ENCODE measurements around the gene IRF2.

The IRF2 gene

GRCh38 chr4:184409502-184409901 lies 64.8 kb downstream of the IRF2 start:
- no peak for DNase-seq (ENCODE audit: low spot score)

- no peak for DNase-seq (ENCODE audit: low spot score)
Observed at GRCh38 chr4:184408684-184409081, 65.7 kb downstream of the IRF2 start.

DNA sequence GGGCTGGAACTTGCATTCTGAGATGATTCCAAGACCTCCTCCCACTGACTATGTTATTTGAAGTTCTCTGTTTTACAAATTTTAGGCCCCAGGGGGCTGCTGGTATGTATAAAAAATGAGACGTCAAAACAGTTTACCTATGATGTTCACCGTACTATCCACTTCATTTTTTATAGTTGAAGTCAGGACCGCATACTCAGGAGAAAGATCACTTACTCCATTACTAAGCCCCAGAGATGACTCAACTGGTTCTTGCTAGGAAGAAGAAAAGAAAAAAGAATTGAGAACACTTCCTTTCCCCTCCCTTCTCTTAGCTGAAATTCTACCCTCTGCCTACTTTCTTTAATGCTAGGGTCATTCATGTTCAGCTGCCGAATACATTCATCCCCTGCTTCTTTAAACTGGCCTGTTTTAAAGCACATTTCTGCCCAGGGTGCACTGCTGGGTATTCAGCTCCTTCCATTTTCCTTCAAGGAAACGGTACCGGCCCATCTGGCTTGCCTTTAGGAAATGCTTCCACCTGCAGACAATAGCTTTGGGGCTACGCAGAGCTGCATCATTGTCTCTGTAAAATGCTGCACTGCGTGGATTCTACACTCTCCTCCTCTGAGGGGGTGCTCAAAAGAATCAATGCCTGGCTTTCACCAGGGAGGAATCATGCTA lies 66.2 kb downstream of the IRF2 start:
- DNase-seq (ENCODE audit: low spot score), result no peak

GRCh38 chr4:184406958-184407391 lies 67.4 kb downstream of the IRF2 start:
- DNase-seq (ENCODE audit: low spot score), result no peak

- no peak for DNase-seq (ENCODE audit: low spot score)
Observed at GRCh38 chr4:184404047-184404446, 70.3 kb downstream of the IRF2 start.

DNA sequence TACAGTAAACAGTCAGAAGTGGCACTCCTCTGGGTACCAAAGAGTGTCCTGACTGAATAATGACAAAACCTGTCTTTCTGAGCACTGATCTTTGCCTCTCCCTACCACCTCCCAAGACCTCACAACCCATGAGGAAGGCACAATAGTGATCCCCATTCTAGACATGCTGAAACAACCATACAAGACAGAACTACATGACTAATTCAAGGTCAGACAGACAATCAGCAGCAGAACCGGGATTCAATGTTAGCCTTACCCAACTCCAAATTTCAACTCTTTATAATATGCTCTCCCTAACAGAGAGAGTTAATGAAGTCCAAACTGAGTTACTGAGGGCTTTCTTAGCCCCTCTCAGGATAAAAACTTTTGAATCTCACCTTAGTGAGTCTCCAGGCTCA lies 71.0 kb downstream of the IRF2 start:
- no peak for DNase-seq (ENCODE audit: low spot score)

- no peak for DNase-seq (ENCODE audit: low spot score)
Observed at GRCh38 chr4:184402740-184403383, 71.5 kb downstream of the IRF2 start.

DNA sequence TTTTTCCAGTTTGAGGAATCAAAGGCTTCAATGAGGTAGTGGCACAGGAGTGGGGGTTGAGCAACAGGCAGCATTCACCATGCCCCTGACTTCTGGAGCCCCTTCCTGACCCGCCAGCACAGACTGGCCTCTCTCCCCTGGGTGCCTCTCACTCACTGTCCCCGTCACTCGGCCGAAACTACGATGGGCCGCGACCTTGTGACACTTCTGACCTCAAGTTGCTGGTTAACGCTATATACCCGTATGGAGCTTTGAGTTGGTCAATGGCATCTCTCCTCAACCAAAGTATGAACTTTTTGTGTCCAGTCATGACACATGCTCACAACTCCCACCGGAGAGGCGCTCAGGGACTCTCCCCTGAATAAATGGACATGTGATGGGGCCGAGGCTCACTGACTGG lies 72.1 kb downstream of the IRF2 start:
- DNase-seq (ENCODE audit: low spot score), result no peak

- DNase-seq (ENCODE audit: low spot score), result no peak
Observed at GRCh38 chr4:184401397-184402171, 72.8 kb downstream of the IRF2 start.

DNA sequence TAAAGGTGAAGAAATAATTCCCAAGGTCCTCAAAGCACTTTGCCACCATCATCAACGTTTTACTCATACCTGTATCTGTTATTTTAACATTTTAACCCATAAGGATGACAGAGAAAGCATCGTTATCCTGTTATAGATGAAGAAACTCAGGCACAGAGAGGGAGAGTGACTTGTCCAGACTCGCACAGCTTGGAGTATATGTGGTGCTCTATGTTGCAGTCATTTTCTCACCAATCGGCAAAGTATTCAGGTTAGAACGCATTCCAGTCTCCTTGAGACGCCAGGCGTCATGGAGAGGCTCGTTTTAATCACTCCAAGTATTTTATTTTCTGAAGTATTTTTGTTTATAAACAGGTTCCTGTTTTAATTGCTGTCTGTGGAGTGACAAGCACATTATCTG lies 73.5 kb downstream of the IRF2 start:
- DNase-seq (ENCODE audit: low spot score), result no peak

GRCh38 chr4:184400375-184400870 lies 73.9 kb downstream of the IRF2 start:
- no peak for DNase-seq (ENCODE audit: low spot score)

- DNase-seq (ENCODE audit: low spot score), result no peak
Observed at GRCh38 chr4:184399512-184399908, 74.8 kb downstream of the IRF2 start.

DNA sequence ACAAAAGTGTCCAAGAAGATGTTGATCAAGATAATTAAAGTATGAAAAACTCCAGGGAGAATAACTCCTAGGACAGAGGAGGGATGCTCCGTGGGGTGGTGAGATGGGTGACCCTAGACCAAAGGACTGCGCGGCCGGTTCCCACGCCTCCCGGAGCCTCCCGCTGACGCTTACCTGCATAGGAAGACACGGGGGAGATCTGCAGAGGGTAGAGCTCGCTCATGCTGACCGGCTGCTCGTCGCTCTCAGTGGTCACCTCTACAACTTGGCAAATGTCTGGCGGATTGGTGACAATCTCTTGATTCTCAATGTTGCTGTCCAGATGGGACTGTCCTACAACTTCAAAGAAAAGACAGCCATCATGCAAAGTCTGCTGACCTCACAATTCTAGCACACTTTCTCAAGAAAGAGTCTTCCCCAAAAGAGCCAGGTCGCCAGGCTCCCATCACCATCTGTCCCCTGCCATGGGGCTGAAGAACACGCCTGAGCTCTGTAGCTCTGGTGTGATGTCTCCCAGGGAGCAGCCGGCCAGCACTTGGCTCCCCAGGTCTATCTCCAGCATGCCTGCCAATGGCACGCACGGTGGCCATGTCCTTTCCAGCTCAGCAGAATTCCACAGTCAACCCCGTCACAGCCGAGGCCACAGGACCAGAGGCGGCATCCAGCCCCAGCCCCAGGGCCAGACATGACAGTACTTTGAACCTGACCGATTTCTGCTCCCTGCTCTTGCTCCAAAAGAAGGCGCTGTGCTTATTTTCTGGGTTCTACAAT lies 75.4 kb downstream of the IRF2 start:
- no peak for DNase-seq (ENCODE audit: low spot score)

GRCh38 chr4:184397516-184398163 lies 76.7 kb downstream of the IRF2 start:
- peak; percentile 78 for DNase-seq (ENCODE audit: low spot score)

- DNase-seq (ENCODE audit: low spot score), result no peak
Observed at GRCh38 chr4:184396570-184397515, 77.5 kb downstream of the IRF2 start.

DNA sequence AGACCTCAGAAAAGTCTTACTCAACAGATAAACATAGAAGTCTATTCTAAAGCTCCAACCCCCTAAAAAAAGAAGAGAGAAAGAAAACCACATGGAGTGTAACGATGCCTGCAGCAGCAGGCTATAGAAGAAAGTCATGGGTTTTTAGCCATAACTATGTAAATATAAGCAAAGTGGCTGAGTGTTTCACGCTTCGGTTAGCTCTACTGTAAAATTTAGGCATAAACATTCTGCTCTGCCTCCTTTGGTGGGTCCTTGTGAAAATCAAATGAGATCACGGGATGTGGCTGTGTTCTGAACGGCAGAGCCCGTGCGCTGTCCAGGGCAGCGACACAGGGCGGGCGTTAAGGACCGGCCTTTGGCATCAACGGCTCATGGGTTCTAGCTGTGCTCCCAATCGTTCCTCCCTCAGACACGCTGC lies 78.4 kb downstream of the IRF2 start:
- DNase-seq (ENCODE audit: low spot score), result no peak

DNA sequence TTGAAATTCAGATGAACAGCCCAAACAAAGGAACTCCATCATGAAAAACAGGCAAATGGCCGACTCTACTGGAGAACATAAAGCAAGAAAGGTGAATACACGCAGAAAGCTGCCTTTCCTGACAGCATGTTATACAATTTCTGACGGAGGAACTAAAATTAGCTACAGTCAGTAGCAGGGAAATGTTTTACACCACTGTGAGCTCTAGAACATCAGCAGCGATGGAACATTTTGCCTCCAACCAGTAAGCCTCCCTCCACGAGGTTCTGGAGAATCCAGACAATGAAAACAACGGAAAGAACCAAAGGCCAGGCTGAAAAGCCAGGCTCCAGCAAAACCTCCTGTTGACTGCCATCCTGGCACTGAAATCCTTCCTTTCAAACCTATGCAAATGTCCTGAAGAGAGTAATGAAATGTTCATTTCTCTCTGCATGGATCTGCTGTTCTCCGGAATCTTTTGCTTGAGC lies 78.9 kb downstream of the IRF2 start:
- no peak for DNase-seq (ENCODE audit: low spot score)

DNA sequence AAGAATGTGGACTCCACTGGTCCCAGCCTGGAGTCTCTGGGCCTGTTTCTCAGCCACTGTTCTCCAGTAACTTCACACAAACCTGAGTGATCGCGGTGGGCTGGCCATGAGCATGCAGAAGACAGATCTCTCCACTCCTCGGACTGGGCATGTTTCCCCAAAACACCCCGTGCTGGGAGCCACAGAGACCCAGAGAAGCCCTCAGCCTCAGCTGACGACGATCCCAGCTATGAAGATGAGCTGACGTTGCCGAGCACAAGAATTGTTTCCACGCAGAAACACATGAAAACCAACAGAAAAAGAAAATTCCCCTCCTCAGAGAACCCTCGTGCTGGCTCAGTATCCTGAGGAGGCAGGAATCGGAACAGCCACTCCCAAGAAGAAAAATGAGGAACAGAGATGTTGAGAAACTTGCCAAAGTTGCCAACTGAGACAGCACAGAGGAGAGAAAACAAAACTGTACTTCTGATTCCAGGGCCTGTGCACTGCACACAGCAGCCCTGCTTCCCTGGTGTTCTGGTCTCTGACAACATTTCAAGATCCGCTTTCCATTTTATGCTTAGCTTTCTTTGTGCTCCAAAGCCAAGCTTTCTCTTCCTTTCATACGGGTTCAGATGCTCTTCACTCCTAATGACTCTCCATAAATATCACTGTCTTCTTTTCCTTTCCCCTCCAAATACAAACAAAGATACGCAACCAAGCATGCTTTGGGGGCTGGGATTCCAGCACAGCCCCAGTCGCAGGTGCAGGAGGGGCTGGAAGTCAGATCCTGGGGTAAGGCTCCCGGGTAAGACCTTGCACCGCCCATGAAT lies 81.4 kb downstream of the IRF2 start:
- DNase-seq (ENCODE audit: low spot score), result peak; percentile 73

DNA sequence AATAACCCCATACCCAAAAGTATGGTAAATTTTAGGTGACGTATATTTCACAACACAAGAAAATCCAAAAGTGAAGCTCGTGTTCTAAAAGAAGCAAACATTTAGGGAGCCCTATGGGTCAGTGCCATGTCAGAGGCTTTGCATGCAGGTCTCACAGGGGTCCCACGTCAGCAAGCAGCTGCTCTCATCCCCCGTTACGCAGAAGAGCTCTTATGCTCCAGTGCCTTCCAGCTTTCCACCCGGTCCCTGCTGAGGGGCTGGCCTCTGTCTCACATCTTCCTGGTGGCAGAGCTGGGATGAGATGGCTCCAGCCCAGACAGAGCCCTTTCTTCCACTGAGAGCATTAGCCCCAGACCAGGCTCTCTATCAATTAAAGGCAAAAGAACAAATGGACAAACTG lies 82.0 kb downstream of the IRF2 start:
- DNase-seq (ENCODE audit: low spot score), result no peak
